IPS-NIHi7 (cell line): Measurements from ENCODE around the gene SH3RF1.

Source experiments
- DNase-seq: peaks from one replicate; pipeline ENCODE4 v3.0.0; 2012; ENCODE audit warnings: mixed read lengths; ENCODE audit errors: extremely low spot score

The SH3RF1 gene

GRCh38 chr4:169133932-169134331 lies 136.8 kb downstream of the SH3RF1 start:
- no peak for DNase-seq

DNA sequence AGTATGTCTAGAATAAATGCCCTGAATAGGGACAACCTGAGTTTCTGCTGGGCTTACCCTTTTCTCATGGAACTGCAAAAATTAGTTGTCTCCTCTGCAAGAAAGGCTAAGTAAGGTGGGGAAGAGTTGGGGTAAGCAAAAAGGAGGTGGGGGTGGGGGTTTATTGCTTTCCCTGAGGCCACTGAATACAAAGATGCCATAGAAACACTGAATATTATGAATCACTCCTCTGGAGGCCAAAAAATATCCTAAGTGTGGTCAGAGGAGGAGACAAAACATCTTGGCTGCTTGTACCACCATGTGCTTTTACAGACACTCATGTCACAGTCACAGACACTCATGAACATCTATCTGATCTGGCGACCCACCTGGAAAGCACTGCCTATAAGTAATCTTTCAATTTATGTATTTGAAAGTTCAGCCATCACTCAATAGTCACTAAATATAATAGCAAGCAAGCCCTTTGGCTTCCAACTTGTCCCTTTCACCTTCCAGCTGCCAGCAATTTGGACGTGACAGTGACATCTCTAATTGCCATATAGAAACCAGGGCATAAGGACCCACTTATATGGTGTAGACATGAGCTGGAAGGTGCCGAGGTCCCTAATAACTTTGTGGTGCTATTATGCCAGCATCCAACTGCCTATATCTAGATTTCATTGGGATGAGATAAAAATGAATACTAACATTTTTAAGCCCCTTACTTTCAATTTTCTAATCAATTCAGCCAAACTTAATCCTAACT lies 138.0 kb downstream of the SH3RF1 start:
- DNase-seq = no peak

GRCh38 chr4:169131556-169132208 lies 139.1 kb downstream of the SH3RF1 start:
- no peak for DNase-seq

DNA sequence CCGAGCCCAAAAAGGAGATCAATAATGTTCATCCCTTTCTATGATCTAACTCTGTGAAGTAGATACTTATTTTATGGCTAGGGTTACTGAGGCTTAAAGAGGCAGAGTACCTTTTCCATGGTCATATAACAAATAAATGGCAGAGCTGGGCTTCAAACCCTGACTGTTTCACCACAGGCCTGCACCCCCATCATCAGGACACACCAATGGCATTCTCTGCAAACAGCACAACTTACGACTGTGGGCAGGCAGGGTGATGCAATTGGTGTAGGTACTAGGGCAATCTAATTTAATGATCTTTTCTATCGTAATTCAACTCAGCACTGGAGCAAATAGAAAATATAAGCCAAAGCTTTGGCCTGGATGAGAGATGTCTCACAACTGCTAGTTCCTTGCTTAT lies 141.9 kb downstream of the SH3RF1 start:
- DNase-seq = no peak

DNA sequence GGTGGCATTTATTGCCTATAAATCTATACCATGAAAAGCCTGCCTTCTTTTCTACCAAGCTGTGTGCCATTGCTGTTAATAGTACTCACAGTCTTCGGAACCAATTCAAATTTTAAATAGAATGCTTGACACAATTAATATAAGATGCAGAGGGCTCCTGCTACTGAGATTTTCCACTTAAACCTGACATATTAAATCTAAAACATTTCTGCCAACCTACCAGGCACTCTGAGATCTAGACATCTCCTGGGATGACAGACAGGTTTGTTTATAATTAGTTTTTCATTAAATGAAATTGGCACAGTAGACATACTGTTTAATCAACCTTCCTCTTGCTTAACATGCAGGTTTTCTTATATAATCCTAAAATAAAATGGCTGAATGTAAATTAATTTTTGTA lies 143.4 kb downstream of the SH3RF1 start:
- no peak for DNase-seq

DNA sequence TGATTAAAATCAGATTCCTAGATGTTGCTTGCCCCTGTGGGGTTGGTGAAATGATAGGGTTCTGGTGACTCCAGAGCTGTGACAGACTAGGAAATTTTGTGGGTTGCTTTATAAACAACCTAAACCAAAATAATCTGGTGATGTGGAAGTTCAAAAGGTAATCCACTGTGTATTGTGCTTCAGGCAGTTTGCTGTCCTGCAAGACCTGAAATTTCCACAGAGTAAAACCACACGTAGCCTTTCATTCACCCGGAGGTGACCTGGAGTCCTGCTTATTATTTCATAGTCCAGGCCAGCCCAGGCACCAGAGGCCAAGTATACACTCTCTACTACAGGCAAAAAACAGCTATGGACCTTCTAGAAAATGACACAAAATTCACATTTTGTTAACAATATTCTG lies 146.1 kb downstream of the SH3RF1 start:
- DNase-seq = no peak

- DNase-seq = no peak
These were observed 148.3 kb downstream of the SH3RF1 start for GRCh38 chr4:169122422-169122821.

GRCh38 chr4:169121861-169122382 lies 148.8 kb downstream of the SH3RF1 start:
- no peak for DNase-seq

DNA sequence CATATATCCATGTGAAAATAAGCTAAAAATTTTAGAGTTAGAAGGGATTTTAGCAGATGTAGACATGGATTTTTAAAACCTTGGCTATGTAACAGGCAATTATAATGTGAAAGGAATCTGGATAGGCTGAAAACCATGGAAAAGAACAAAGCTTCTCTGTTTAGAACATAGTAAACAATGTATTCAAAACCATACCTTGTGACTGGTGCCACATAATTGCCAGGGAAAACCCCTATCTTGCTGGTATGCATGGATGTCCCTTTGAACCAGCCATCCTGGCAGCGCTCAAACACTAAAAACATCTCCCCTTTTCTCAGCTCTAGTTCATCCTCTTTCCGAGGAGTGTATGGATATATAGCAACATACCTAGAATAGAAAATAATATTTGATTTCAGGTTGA lies 150.1 kb downstream of the SH3RF1 start:
- DNase-seq = no peak

- no peak for DNase-seq
These were observed 151.2 kb downstream of the SH3RF1 start for GRCh38 chr4:169119536-169119935.

DNA sequence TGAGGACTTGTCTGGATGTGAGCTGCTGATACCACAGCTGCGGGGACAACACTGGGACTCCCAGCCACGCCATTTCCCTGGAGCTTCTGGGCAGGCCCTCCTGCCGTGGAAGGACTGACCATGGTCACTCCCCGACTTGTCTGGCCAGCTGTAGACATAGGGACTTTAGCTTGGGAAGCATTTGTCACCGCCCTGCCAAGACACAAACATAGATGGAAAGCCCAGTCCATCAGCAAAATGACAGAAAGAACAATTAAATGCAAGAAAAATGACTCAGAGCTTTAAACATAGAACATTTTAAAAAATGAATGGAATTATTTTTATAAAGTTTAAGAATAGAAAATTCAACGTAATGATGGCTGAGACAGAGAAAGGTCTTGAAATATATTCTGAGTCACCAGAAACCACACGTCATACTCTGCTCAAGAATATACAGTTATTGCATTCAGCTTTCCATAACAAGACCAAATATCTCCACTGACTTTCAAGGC lies 153.1 kb downstream of the SH3RF1 start:
- no peak for DNase-seq

GRCh38 chr4:169116270-169116901 lies 154.4 kb downstream of the SH3RF1 start:
- DNase-seq = no peak

GRCh38 chr4:169115897-169116254 lies 154.9 kb downstream of the SH3RF1 start:
- DNase-seq = peak; percentile 31

DNA sequence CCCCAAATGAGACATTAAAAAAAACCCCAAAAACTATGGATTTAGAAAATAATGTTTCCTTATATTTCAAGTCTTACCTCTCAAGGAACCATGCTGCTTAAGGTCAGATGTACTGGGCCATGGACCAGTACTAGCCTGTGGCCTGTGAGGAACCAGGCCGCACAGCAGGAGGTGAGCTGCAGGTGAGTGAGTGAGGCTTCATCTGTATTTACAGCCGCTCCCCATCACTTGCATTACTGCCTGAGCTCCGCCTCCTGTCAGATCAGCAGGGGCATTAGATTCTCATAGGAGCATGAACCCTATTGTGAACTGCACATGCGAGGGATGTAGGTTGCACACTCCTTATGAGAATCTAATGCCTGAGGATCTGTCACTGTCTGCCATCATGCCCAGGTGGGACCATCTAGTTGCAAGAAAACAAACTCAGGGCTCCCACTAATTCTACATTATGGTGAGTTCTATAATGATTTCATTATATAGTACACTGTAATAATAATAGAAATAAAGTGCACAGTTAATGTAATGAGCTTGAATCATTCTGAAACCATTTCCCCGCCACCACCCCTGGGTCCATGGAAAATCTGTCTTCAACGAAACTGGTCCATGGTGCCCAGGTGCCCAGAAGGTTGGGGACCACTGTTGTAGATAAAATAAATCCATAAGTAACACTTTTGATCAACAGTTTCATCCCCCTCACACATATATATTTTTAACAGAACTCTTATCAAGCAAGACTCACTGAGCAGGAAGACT lies 155.4 kb downstream of the SH3RF1 start:
- DNase-seq = no peak

DNA sequence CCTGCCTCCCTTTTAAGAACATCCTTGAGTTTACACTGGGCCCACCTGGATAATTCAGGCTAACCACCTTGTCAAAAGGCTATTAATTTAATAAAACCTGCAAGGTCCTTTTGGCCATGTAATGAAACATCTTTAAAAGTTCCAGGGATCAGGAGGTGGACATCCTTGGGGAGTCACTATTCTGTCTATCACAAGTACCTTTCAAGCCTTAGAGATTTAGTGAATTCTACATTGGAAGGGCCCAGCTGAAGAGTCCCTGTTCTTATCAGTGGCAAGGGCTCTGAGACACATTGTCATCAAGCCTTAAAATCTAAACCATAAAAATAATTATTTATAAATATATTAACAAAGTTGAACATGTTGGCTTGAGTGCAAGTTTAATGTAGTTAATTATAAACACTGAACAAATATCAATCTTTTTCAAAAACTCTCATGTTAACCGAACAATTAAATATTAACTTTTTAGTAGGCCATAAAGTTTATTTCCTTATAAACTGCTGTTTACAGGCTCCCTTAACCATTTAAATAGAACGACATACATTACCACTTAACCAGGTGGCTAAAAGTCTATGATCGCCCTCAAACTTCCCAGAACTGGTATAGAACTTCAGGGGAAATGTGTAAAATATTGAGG lies 156.3 kb downstream of the SH3RF1 start:
- no peak for DNase-seq

DNA sequence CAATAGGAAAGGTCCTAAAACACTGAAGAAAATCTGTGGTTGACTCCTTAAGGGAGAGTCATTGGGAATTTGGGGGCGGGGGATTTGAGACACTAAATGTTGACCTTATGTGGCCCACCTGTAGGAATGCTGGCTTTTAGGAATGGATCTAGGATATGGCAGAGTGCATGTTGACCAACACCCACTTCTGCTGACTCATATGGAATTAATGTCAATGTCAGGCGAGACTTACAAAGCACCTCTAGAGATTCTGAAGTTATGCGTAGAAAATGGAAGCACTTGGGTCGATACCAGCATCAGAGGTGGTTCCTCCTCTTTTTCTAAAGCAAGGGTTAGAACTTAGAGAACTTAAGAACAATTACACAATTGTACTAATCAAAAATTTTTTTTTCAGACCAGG lies 160.1 kb downstream of the SH3RF1 start:
- DNase-seq = no peak

GRCh38 chr4:169109035-169109675 lies 161.6 kb downstream of the SH3RF1 start:
- DNase-seq = no peak

DNA sequence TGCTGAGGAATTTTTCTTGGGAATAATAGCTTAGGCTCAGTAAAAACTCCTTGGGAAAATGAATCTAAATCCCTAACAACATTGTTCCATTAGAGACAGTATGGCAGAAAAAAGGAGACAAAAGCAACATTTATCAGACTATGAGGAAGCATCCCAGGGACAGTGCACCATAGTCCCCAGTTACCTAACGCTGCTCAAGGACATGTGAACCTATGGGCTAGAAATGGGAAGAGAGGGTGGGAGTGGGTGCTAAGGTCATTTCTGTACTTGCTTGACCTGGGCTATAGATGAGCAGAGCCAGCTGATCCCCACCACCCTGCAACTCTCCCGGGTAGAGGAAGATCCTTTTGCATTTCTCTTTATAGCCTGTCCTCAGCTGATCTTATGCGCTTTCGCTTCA lies 162.5 kb downstream of the SH3RF1 start:
- DNase-seq = no peak

- DNase-seq = no peak
These were observed 163.2 kb downstream of the SH3RF1 start for GRCh38 chr4:169107528-169107927.

DNA sequence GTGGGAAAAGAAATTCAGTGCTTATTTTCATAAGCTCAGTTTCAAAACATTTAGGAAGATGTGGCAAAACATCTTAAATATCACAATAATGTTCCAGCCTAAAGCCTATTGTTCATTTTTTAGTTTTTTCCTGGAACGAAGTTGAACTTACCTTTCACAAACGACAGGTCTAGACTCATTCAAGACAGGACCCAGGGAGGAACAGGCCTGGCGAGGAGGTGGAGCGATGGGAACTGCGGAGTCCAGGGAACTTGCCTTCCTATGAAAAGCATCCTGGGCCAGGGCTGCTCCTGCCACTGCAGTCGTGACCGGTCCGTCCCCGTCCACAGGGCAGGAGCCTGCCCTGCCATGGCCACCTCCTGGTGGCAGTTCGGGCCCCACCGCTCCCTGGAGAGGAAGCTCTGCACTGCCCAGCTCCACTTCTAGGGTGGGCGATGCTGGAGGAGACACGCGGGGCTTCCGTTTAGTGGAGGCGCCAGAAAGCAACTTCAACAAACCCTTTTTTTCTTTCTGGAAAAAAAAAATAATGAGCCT lies 164.0 kb downstream of the SH3RF1 start:
- no peak for DNase-seq

DNA sequence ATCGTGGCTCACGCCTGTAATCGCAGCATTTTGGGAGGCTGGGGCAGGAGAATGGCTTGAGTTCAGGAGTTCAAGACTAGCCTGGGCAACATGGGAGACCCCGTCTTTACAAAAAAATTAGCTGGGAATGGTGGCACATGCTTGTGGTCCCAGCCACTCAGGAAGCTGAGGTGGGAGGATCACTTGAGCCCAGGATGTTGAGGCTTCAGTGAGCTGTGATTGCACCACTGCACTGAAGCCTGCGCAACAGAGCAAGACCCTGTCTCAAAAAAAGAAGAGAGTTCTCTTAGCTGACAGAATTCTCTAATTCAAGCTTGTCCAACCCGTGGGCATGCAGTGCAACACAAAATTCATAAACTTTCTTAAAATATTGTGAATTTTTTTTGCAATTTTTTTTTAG lies 165.1 kb downstream of the SH3RF1 start:
- no peak for DNase-seq
